ENCODE measurements around the gene TUBB4B. TPM values are rescaled to one million over a fixed set of nuclear protein-coding genes. Genes with fewer than 3 reads are reported as not detected.

The TUBB4B gene
- total RNA-seq, 3 donors from 2014 or later: 286 to 379 (median 332) TPM

DNA sequence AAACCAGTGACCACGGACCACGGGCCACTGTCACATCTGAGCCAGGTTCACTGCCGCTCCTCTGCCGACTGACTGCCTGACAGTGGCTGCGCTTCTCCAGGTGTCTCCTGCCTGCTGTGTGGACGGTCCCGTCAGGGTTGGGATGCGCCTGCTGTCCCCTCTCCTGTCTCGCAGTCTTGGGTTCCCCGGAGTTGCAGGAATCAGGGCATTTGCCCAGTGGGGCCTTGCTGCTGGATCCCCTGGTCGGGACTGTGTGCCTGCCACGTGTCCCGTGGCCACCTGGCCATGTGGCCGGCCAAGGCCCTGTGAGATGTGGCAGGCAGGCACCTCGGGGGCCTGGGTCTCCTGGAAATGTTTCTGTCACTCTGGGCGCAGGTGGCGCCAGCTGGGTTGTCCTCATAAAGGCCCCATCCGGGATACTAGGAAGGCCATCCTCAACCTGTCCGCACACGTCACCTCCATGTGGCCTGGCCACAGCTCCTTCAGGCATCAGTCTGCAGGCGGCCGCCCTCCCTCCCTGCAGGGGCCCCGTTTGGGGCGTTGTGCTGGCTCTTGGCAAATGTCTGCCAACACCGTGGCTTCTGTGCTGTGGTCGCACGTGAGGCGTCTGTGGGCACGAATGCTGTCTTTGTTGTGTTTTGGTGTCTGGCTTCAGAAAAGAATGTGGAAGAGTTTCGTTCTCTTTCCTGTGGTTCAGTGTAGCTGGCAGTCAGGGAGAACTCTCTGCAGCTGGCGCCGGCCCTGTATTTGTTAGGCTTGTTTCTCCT is 30.0 kb downstream of the TUBB4B start:
- Histone ChIP-seq H3K4me3 (no peak overlapping the region), H3K36me3 (ENCODE audit: low read depth) (no peaks in the 10 kb centered on the region), H3K9me3 (no peaks in the 10 kb centered on the region), H3K4me1 (ENCODE audit: low read depth) (peaks cover 37% of the 10 kb centered on the region)
- intact Hi-C loops (cut with DNase I, micrococcal nuclease): no loop called here
- TF ChIP-seq, protein P1, sequence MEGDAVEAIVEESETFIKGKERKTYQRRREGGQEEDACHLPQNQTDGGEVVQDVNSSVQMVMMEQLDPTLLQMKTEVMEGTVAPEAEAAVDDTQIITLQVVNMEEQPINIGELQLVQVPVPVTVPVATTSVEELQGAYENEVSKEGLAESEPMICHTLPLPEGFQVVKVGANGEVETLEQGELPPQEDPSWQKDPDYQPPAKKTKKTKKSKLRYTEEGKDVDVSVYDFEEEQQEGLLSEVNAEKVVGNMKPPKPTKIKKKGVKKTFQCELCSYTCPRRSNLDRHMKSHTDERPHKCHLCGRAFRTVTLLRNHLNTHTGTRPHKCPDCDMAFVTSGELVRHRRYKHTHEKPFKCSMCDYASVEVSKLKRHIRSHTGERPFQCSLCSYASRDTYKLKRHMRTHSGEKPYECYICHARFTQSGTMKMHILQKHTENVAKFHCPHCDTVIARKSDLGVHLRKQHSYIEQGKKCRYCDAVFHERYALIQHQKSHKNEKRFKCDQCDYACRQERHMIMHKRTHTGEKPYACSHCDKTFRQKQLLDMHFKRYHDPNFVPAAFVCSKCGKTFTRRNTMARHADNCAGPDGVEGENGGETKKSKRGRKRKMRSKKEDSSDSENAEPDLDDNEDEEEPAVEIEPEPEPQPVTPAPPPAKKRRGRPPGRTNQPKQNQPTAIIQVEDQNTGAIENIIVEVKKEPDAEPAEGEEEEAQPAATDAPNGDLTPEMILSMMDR (IDR thresholded peaks at IDR 0.05): no peak
- no peak for DNase-seq
- no peak for ATAC-seq

DNA sequence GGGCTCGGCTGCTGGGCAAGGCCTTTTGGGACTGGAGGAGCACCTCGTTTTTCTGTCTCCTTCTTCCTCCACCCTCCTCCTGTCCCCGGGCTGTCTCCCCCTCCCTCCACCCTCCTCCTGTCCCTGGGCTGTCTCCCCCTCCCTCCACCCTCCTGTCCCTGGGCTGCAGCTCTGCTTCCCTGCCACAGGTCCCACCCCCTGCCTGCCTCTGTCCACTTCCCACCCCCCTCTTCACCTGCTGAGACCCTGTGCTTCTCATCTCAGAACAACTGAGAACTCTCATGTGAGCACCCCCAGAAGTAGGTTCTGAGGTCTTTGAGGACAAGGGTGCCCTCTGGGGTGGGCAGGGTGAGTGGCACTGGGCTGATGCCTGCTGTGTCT is 30.6 kb downstream of the TUBB4B start:
- ATAC-seq (no peak), DNase-seq (no peak)
- TF ChIP-seq, protein P1 (IDR thresholded peaks at IDR 0.05): no peak
- Histone ChIP-seq H3K36me3 (ENCODE audit: low read depth) (no peaks in the 10 kb centered on the region), H3K9me3 (no peaks in the 10 kb centered on the region), H3K4me1 (ENCODE audit: low read depth) (peaks cover 43% of the 10 kb centered on the region), H3K4me3 (no peak overlapping the region)
- intact Hi-C loops (cut with DNase I, micrococcal nuclease): no loop called here

DNA sequence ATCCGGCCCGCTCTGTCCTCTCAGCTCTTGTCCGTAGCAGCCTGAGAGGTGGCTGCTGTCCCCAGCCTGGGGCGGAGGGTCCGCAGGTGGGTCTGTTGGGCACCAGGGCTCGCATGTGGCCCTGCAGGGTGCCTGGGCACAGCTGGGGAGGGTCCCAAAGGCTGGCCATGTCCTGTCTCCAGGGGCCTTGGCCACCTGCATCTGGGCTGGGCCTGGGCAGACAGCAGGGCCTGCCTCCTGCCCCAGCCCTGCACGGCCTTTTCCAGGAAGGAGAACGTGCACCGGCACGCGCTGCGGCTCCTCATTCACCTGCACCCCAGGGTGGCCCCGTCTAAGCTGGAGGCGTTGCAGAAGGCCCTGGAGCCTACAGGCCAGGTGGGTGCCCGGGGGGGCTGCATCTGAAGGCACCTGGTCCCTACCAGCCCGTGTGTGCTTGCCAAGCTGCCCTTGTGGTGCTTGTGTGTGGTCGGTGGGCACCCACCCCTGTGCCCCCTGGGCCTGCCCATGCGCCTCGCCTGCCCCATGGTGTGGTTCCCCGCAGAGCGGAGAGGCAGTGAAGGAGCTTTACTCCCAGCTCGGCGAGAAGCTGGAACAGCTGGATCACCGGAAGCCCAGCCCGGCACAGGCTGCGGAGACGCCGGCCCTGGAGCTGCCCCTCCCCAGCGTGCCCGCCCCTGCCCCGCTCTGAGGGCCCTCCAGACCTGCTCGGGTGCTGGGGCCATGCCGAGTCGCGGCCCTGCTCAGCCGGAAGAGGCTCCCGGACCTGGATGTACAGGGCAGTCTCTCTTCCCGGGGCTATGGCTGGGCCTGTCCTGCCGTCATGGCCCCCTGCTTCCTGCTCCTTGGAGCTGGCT is 31.4 kb downstream of the TUBB4B start:
- intact Hi-C loops (cut with DNase I, micrococcal nuclease): no loop called here
- TF ChIP-seq, protein P1 (IDR thresholded peaks at IDR 0.05): no peak
- no peak for DNase-seq
- ATAC-seq: no peak
- Histone ChIP-seq H3K4me3 (no peak overlapping the region), H3K4me1 (ENCODE audit: low read depth) (peaks cover 50% of the 10 kb centered on the region), H3K36me3 (ENCODE audit: low read depth) (no peaks in the 10 kb centered on the region), H3K9me3 (no peaks in the 10 kb centered on the region)

DNA sequence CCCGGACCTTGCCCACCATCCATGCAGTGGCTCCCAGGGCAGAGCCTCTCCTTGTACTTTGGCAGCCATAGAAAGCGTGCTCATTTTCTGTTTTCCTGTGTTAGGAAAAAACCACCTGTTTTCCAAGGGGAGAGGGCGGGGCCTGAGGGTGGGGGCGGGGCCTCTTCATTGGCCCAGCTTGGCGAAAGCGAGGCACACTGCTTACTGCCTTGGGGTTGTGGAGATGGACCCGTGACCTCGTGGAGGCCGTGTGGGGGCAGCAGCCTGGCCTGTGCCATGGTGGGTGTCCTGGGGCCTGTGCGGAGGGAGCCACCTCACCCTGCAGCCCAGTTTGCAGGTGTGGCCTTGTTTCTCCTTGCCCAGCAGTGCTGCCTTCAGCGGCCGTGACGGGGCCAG is 32.0 kb downstream of the TUBB4B start:
- Histone ChIP-seq H3K4me3 (no peak overlapping the region), H3K4me1 (ENCODE audit: low read depth) (peaks cover 44% of the 10 kb centered on the region), H3K9me3 (no peaks in the 10 kb centered on the region), H3K36me3 (ENCODE audit: low read depth) (no peaks in the 10 kb centered on the region)
- TF ChIP-seq, protein P1 (IDR thresholded peaks at IDR 0.05): no peak
- intact Hi-C loops (cut with DNase I, micrococcal nuclease): no loop called here
- DNase-seq (peak in 1 of 3 donors; percentile 33), ATAC-seq (no peak)

DNA sequence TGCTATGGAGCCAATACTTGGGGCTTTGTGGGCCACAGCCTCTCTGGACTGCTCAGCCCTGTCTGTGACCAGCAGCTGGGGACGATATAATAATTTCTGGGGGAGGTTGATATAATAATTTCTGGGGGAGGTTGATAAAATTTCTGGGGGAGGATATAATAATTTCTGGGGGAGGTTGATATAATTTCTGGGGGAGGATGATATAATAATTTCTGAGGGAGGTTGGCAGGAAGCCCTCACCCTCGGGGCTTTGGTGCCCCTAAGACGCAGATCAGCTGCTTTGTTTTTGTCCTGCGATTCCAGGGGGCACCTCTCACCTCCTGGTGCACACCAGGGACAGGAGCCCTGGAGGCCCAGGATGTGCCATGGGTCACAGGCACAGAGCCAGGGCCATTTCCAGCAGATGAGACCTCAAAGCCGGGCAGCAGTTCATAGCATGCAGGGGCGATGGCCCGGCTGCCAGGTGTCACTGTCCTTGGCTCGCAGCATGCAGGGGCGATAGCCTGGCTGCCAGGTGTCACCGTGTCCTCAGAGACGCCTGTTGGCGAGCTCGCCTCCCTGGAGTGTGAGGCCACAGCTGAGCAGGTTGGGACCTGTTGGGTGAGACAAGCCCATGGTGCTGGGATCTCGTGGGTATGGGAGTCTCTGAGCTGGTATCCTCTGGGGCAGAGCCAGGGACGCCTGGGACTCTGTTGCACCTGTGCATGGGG is 32.7 kb downstream of the TUBB4B start:
- ATAC-seq (peak; percentile 1), DNase-seq (peak in 2 of 3 donors; percentile 57 to 70)
- no peak overlapping the region for H3K4me3 ChIP-seq
- H3K9me3 ChIP-seq: no peaks in the 10 kb centered on the region
- peaks cover 41% of the 10 kb centered on the region for H3K4me1 ChIP-seq (ENCODE audit: low read depth)
- TF ChIP-seq, protein P1 (IDR thresholded peaks at IDR 0.05): no peak
- H3K36me3 ChIP-seq (ENCODE audit: low read depth): no peaks in the 10 kb centered on the region
- intact Hi-C loops (cut with DNase I, micrococcal nuclease): no loop called here
